MM.1S (cell line): ENCODE measurements around the gene TMEM258.

ENCODE experiments used
- DNase-seq: peaks from one replicate; pipeline ENCODE4 v3.0.0-alpha.2; 2015
- H2AFZ ChIP-seq: fragments of 300-600 bp; sonication (generic); 2 replicates; pipeline ENCODE4 v1.6.0; 2016; ENCODE audit warnings: antibody characterized with exemption, low read length
- H3F3A ChIP-seq: fragments of 300-600 bp; sonication (generic); 2 replicates; pipeline ENCODE4 v1.6.1; 2016; ENCODE audit warnings: mild to moderate bottlenecking, antibody characterized with exemption, low read length, moderate library complexity, mixed read lengths; ENCODE audit not compliant: insufficient read depth
- H3K27ac ChIP-seq: fragments of 300-600 bp; sonication (generic); 2 replicates; pipeline ENCODE4 v1.5.1; 2016; ENCODE audit warnings: mild to moderate bottlenecking, low read length
- H3K27me3 ChIP-seq: fragments of 300-600 bp; sonication (generic); replicated peaks from 2 replicates; pipeline ENCODE4 v1.6.0; 2016; ENCODE audit warnings: low read length; ENCODE audit not compliant: insufficient read depth
- H3K36me3 ChIP-seq: fragments of 300-600 bp; sonication (generic); replicated peaks from 2 replicates; pipeline ENCODE4 v1.6.1; 2016; ENCODE audit warnings: mild to moderate bottlenecking, low read length, mixed read lengths; ENCODE audit not compliant: insufficient read depth
- H3K4me1 ChIP-seq: fragments of 300-600 bp; sonication (generic); 2 replicates; pipeline ENCODE4 v1.6.1; 2016; ENCODE audit warnings: low read length, mixed read lengths
- H3K4me2 ChIP-seq: fragments of 300-600 bp; sonication (generic); 2 replicates; pipeline ENCODE4 v1.6.0; 2016; ENCODE audit warnings: low read depth, low read length
- H3K4me3 ChIP-seq: fragments of 300-600 bp; sonication (generic); 2 replicates; pipeline ENCODE4 v1.5.1; 2016; ENCODE audit warnings: low read length, mixed read lengths
- H3K79me2 ChIP-seq: fragments of 300-600 bp; sonication (generic); 2 replicates; pipeline ENCODE4 v1.6.1; 2016; ENCODE audit warnings: mixed run types, low read length, mixed read lengths
- H3K9ac ChIP-seq: fragments of 300-600 bp; sonication (generic); 2 replicates; pipeline ENCODE4 v1.6.1; 2016; ENCODE audit warnings: low read length, mixed read lengths
- H3K9me2 ChIP-seq: fragments of 300-600 bp; sonication (generic); replicated peaks from 2 replicates; pipeline ENCODE4 v1.6.1; 2016; ENCODE audit warnings: mild to moderate bottlenecking, low read length, mixed read lengths; ENCODE audit not compliant: insufficient read depth
- H3K9me3 ChIP-seq: fragments of 300-600 bp; sonication (generic); replicated peaks from 2 replicates; pipeline ENCODE4 v1.6.1; 2016; ENCODE audit warnings: mild to moderate bottlenecking, low read length, mixed read lengths; ENCODE audit not compliant: insufficient read depth
- H4K20me1 ChIP-seq: fragments of 300-600 bp; sonication (generic); 2 replicates; pipeline ENCODE4 v1.6.1; 2016; ENCODE audit warnings: mild to moderate bottlenecking, low read length, moderate library complexity, mixed read lengths; ENCODE audit not compliant: insufficient read depth
- CTCF ChIP-seq: fragments of 300-600 bp; sonication (generic); IDR thresholded peaks from 2 replicates; pipeline ENCODE4 v1.5.1; 2016; ENCODE audit warnings: antibody characterized with exemption, low read length, mixed read lengths
- EZH2 ChIP-seq: fragments of 300-600 bp; sonication (generic); optimal IDR thresholded peaks from 2 replicates; pipeline ENCODE3; 2017; ENCODE audit warnings: low read depth, mild to moderate bottlenecking, antibody characterized with exemption, low read length, mixed read lengths
- EZH2phosphoT487 ChIP-seq: fragments of 300-600 bp; sonication (generic); IDR thresholded peaks from 2 replicates; pipeline ENCODE4 v1.6.1; 2018; ENCODE audit warnings: antibody characterized with exemption, low read length

The TMEM258 gene

GRCh38 chr11:61773809-61774208, 18.6 kb downstream of the TMEM258 start:
- TF ChIP-seq EZH2: no peak
- no peak for TF ChIP-seq EZH2phosphoT487
- no peak for TF ChIP-seq CTCF
- Histone ChIP-seq H3K4me2 (no peak overlapping the region), H3K9me3 (no peaks in the 10 kb centered on the region), H3F3A (no peaks in the 10 kb centered on the region), H3K79me2 (no peaks in the 10 kb centered on the region), H2AFZ (no peak overlapping the region), H3K9ac (no peak overlapping the region), H3K27me3 (peaks cover 26% of the 10 kb centered on the region), H4K20me1 (no peaks in the 10 kb centered on the region), H3K4me3 (no peak overlapping the region), H3K27ac (no peak overlapping the region), H3K9me2 (no peaks in the 10 kb centered on the region), H3K36me3 (no peaks in the 10 kb centered on the region), H3K4me1 (no peaks in the 10 kb centered on the region)
- no peak for DNase-seq

GRCh38 chr11:61773356-61773755, 19.0 kb downstream of the TMEM258 start:
- Histone ChIP-seq H3K4me2 (no peak overlapping the region), H2AFZ (no peak overlapping the region), H3K27me3 (peaks cover 26% of the 10 kb centered on the region), H3K4me1 (no peaks in the 10 kb centered on the region), H3F3A (no peaks in the 10 kb centered on the region), H3K4me3 (no peak overlapping the region), H3K9me2 (no peaks in the 10 kb centered on the region), H3K36me3 (no peaks in the 10 kb centered on the region), H3K9ac (no peak overlapping the region), H3K9me3 (no peaks in the 10 kb centered on the region), H3K27ac (no peak overlapping the region), H4K20me1 (no peaks in the 10 kb centered on the region), H3K79me2 (no peaks in the 10 kb centered on the region)
- DNase-seq: no peak
- TF ChIP-seq CTCF: no peak
- TF ChIP-seq EZH2: no peak
- no peak for TF ChIP-seq EZH2phosphoT487

GRCh38 chr11:61771985-61772455, 20.4 kb downstream of the TMEM258 start:
- H3F3A ChIP-seq: no peaks in the 10 kb centered on the region
- H3K9me2 ChIP-seq: no peaks in the 10 kb centered on the region
- H2AFZ ChIP-seq: no peak overlapping the region
- H3K27me3 ChIP-seq: peaks cover 26% of the 10 kb centered on the region
- H3K27ac ChIP-seq: no peak overlapping the region
- no peak for TF ChIP-seq EZH2phosphoT487
- no peak for TF ChIP-seq EZH2
- no peak for TF ChIP-seq CTCF
- H3K79me2 ChIP-seq: no peaks in the 10 kb centered on the region
- H4K20me1 ChIP-seq: no peaks in the 10 kb centered on the region
- H3K4me2 ChIP-seq: no peak overlapping the region
- no peaks in the 10 kb centered on the region for H3K4me1 ChIP-seq
- H3K4me3 ChIP-seq: no peak overlapping the region
- no peaks in the 10 kb centered on the region for H3K36me3 ChIP-seq
- no peak for DNase-seq
- no peak overlapping the region for H3K9ac ChIP-seq
- no peaks in the 10 kb centered on the region for H3K9me3 ChIP-seq
